Ishikawa (cell line): ENCODE data around the gene DMKN.

Experiments
- CEBPB ChIP-seq: IDR thresholded peaks from 2 replicates; pipeline ENCODE4 v1.6.1; 2012
- CREB1 ChIP-seq: IDR thresholded peaks from 2 replicates; pipeline ENCODE4 v1.6.1; 2012; ENCODE audit warnings: low read depth
- EGR1 ChIP-seq: IDR thresholded peaks from 2 replicates; pipeline ENCODE4 v1.6.1; 2012
- EP300 ChIP-seq: IDR thresholded peaks from 2 replicates; pipeline ENCODE4 v1.6.1; 2012; ENCODE audit warnings: borderline replicate concordance
- FOXM1 ChIP-seq: IDR thresholded peaks from 2 replicates; pipeline ENCODE4 v1.6.1; 2012; ENCODE audit warnings: low read depth, borderline replicate concordance
- MAX ChIP-seq: IDR thresholded peaks from 2 replicates; pipeline ENCODE4 v1.6.1; 2012
- NFIC ChIP-seq: IDR thresholded peaks from 2 replicates; pipeline ENCODE4 v1.6.1; 2012
- RAD21 ChIP-seq: IDR thresholded peaks from 2 replicates; pipeline ENCODE4 v1.6.1; 2012; ENCODE audit warnings: low read depth
- TAF1 ChIP-seq: IDR thresholded peaks from 2 replicates; pipeline ENCODE4 v1.6.1; 2012; ENCODE audit warnings: low read depth, mild to moderate bottlenecking
- TCF12 ChIP-seq: IDR thresholded peaks from 2 replicates; pipeline ENCODE4 v1.6.1; 2012; ENCODE audit warnings: low read depth
- TEAD4 ChIP-seq: IDR thresholded peaks from 2 replicates; pipeline ENCODE4 v1.6.1; 2012
- YY1 ChIP-seq: IDR thresholded peaks from 2 replicates; pipeline ENCODE4 v1.6.1; 2012; ENCODE audit warnings: low read depth
- ZBTB7A ChIP-seq: IDR thresholded peaks from 2 replicates; pipeline ENCODE4 v1.6.1; 2012; ENCODE audit warnings: low read depth
- TF ChIP-seq, protein P1 (sequence below): IDR thresholded peaks from 2 replicates; pipeline ENCODE4 v1.6.1; 2012; ENCODE audit warnings: low read depth, mild to moderate bottlenecking
- TF ChIP-seq, protein P2 (sequence below): IDR thresholded peaks from 2 replicates; pipeline ENCODE4 v1.6.1; 2012

DMKN gene

GRCh38 chr19:35519291-35519690 lies 5.8 kb upstream of the DMKN start:
- no peak for TF ChIP-seq YY1
- TF ChIP-seq, protein P1, sequence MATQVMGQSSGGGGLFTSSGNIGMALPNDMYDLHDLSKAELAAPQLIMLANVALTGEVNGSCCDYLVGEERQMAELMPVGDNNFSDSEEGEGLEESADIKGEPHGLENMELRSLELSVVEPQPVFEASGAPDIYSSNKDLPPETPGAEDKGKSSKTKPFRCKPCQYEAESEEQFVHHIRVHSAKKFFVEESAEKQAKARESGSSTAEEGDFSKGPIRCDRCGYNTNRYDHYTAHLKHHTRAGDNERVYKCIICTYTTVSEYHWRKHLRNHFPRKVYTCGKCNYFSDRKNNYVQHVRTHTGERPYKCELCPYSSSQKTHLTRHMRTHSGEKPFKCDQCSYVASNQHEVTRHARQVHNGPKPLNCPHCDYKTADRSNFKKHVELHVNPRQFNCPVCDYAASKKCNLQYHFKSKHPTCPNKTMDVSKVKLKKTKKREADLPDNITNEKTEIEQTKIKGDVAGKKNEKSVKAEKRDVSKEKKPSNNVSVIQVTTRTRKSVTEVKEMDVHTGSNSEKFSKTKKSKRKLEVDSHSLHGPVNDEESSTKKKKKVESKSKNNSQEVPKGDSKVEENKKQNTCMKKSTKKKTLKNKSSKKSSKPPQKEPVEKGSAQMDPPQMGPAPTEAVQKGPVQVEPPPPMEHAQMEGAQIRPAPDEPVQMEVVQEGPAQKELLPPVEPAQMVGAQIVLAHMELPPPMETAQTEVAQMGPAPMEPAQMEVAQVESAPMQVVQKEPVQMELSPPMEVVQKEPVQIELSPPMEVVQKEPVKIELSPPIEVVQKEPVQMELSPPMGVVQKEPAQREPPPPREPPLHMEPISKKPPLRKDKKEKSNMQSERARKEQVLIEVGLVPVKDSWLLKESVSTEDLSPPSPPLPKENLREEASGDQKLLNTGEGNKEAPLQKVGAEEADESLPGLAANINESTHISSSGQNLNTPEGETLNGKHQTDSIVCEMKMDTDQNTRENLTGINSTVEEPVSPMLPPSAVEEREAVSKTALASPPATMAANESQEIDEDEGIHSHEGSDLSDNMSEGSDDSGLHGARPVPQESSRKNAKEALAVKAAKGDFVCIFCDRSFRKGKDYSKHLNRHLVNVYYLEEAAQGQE = no peak
- no peak for TF ChIP-seq NFIC
- no peak for TF ChIP-seq MAX
- no peak for TF ChIP-seq CREB1
- no peak for TF ChIP-seq FOXM1
- TF ChIP-seq EP300 = no peak
- no peak for TF ChIP-seq RAD21
- no peak for TF ChIP-seq EGR1
- no peak for TF ChIP-seq TAF1
- TF ChIP-seq, protein P2, sequence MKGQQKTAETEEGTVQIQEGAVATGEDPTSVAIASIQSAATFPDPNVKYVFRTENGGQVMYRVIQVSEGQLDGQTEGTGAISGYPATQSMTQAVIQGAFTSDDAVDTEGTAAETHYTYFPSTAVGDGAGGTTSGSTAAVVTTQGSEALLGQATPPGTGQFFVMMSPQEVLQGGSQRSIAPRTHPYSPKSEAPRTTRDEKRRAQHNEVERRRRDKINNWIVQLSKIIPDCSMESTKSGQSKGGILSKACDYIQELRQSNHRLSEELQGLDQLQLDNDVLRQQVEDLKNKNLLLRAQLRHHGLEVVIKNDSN = no peak
- no peak for TF ChIP-seq ZBTB7A
- TF ChIP-seq TEAD4 = no peak

DNA sequence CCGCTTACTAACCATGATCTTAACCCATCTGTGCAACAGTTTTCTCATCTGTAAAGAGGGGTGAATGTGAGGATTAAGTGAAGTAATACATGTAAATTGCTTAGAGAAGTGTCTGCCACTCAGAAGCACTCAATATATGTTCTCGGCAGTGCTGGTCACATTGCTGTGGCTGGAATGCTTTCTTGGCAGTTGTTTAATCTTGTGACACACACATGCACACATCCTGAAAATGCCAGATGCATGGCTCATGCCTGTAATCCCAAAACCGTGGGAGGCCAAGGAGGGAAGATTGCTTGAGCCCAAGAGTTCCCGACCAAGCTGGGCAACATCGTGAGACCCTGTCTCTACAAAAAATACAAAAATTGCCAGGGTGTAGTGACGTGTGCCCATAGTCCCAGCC lies 4.9 kb upstream of the DMKN start:
- no peak for TF ChIP-seq ZBTB7A
- no peak for TF ChIP-seq RAD21
- TF ChIP-seq, protein P1 = no peak
- TF ChIP-seq CEBPB = no peak
- no peak for TF ChIP-seq MAX
- no peak for TF ChIP-seq TCF12
- no peak for TF ChIP-seq CREB1
- TF ChIP-seq NFIC = no peak
- TF ChIP-seq EGR1 = no peak
- TF ChIP-seq TAF1 = no peak
- TF ChIP-seq, protein P2 = no peak
- TF ChIP-seq YY1 = no peak
- no peak for TF ChIP-seq EP300
- TF ChIP-seq FOXM1 = no peak
- TF ChIP-seq TEAD4 = no peak

DNA sequence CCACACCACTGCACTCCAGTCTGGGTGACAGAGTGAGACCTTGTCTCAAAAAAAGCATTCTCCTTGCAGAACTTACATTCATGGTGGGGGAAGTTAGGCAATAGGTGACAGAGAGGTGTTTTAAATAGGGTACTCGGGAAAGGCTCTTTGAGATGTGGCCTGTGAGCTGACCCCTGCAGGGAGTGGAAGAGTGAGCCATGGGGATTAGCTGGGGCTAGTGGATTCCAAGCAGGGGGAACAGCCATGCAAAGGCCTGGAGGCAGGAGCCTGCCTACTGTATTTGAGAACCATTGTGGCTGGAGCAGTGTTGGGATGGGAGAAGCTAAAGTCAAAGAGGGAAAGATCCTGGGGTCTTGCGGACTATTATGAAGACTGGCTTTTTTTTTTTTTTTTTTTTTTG lies 3.9 kb upstream of the DMKN start:
- TF ChIP-seq TCF12 (no peak), EGR1 (no peak), CEBPB (no peak), CREB1 (no peak), FOXM1 (no peak), MAX (no peak), ZBTB7A (no peak), RAD21 (no peak), EP300 (no peak)

- TF ChIP-seq ZBTB7A = no peak
- TF ChIP-seq TCF12 = no peak
- TF ChIP-seq TAF1 = no peak
- TF ChIP-seq, protein P2 = no peak
- TF ChIP-seq YY1 = no peak
These were observed 2.9 kb upstream of the DMKN start for GRCh38 chr19:35516310-35516709.

DNA sequence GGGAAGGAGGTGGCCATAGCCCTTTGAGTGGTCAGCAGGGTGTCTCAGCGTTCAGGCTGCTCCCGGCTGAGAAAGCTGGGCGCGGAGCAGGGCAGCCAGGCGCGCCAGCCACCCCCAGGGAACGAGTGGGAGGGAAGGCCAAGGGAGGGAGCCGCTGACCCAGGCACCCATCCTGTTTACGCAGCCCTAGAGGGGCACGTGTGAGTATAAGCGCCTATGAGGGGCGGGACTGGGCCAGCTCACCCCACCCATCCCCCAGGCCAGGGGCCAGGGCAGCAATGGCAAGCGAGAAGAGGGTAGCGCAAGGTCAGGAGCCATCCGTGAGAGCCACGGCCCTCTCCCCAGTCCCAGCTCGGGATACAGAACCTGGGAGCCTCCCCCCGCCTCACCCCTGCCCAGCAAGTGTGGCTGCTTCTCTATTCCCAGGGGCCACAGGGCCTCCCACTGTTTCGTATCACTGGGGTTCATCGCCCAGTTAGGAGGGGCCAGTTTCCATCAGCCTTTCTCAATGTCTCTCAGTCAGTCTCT lies 897 bp upstream of the DMKN start:
- no peak for TF ChIP-seq TCF12
- no peak for TF ChIP-seq TEAD4
- no peak for TF ChIP-seq EP300
- TF ChIP-seq CEBPB = no peak
- no peak for TF ChIP-seq RAD21
- no peak for TF ChIP-seq CREB1
